Upper lobe of left lung (tissue), 4 donors: ENCODE measurements around the gene SOX8.

Experiments used
- CTCF ChIP-seq, 6 experiments: fragments of 450-650 bp in 4 of 6; fragments of 200-600 bp in 2 of 6; sonication (generic) in 2 of 6; IDR thresholded peaks; one replicate each; pipeline ENCODE4 v1.5.1; 2016 to 2019; ENCODE audit warnings: antibody characterized with exemption in 6 of 6
- POLR2A ChIP-seq, 4 donors: fragments of 450-650 bp; IDR thresholded peaks; one replicate each; pipeline ENCODE4 v1.5.1; 2016 to 2017; ENCODE audit warnings: antibody characterized with exemption in 4 of 4, mild to moderate bottlenecking in 2 of 4
- POLR2AphosphoS5 ChIP-seq, 2 donors: sonication (generic); formaldehyde crosslinking; IDR thresholded peaks; one replicate each; pipeline ENCODE4 v1.5.1; 2017; ENCODE audit warnings: antibody characterized with exemption in 2 of 2

GRCh38 chr16:1021553-1022160 lies 40.1 kb downstream of the SOX8 start:
- TF ChIP-seq POLR2AphosphoS5 (IDR thresholded peaks at IDR 0.05), result no peak
- no peak for TF ChIP-seq POLR2A (IDR thresholded peaks at IDR 0.05)
- no peak for TF ChIP-seq CTCF (IDR thresholded peaks at IDR 0.05)
